Glomerular endothelial cell (primary cell): Measurements from ENCODE around the gene PDCD2. TPM values are rescaled to one million over a fixed set of nuclear protein-coding genes. Genes with fewer than 3 reads are reported as not detected.
A peak's percentile ranks its signal among the peaks of the same experiment; 100 is the strongest.
"Not testable (repeated sequence)": the region's sequence is repeated elsewhere in the genome, so short reads cannot be mapped to it uniquely, and the experiment has no call there.

Experiments
- DNase-seq: peaks from one replicate; pipeline ENCODE4 v3.0.0-alpha.2; 2011; ENCODE audit warnings: low read depth, low spot score; ENCODE audit errors: extremely low read depth
- total RNA-seq: library from RNA; depleted of rRNA; stranded (reverse); fragments of >200 nt; gene quantifications from 2 replicates; pipeline ENCODE4 v1.2.3, GENCODE V29; 2015

PDCD2 gene
- total RNA-seq, 1 donor from 2014 or later: 71.0 TPM

- DNase-seq: peak; percentile 84
Measured at GRCh38 chr6:170552765-170553533, 31.5 kb downstream of the PDCD2 start, which contains the start of gene PSMB1. TSS of gene PSMB1 (minus strand) at chr6:170553307. CDS start at chr6:170553242, 65 bp downstream.

GRCh38 chr6:170545405-170545804 is 39.0 kb downstream of the PDCD2 start:
- DNase-seq: no peak

- DNase-seq: no peak
Measured at GRCh38 chr6:170542031-170542719, 42.3 kb downstream of the PDCD2 start.

GRCh38 chr6:170537329-170537728 is 47.1 kb downstream of the PDCD2 start:
- no peak for DNase-seq

GRCh38 chr6:170536671-170537070 is 47.8 kb downstream of the PDCD2 start:
- DNase-seq: no peak

- DNase-seq: no peak
Measured at GRCh38 chr6:170535004-170535403, 49.4 kb downstream of the PDCD2 start.

- DNase-seq: no peak
Measured at GRCh38 chr6:170533792-170534191, 50.6 kb downstream of the PDCD2 start.

- no peak for DNase-seq
Measured at GRCh38 chr6:170532867-170533488, 51.5 kb downstream of the PDCD2 start.

GRCh38 chr6:170529839-170530469 is 54.5 kb downstream of the PDCD2 start:
- DNase-seq: no peak

- not testable (repeated sequence) for DNase-seq
Measured at GRCh38 chr6:170527995-170528394, 56.4 kb downstream of the PDCD2 start.

GRCh38 chr6:170525795-170526194 is 58.6 kb downstream of the PDCD2 start:
- no peak for DNase-seq

Other genes with a start within 250 kb of the PDCD2 start
- gene PSMB1, start 31.3 kb downstream of the PDCD2 start, total RNA-seq: 274 and 328 TPM in 2 replicates
- 13.0 and 15.5 TPM in 2 replicates for gene TBP, start 30.3 kb downstream of the PDCD2 start, total RNA-seq